ENCODE data around the gene KPTN.

The KPTN gene

DNA sequence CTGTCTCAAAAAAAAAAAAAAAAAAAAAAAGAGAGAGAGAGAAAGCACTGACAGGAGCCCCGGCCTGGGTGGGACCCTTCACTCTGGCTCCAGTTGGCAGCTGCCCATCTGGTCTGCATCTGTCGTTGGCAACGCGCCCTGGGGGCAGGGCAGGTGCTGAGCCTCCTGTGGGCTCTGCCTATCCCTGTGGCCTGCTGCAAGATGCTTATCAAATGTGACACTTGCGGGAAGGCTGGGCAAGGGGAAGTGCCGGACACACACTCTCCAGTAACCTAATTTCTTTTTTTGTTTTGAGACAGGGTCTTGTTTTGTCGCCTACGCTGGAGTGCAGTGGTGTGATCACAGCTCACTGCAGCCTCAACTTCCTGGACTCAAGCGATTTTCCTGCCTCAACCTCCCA lies 10.7 kb upstream of the KPTN start:
- TF ChIP-seq, protein P1, sequence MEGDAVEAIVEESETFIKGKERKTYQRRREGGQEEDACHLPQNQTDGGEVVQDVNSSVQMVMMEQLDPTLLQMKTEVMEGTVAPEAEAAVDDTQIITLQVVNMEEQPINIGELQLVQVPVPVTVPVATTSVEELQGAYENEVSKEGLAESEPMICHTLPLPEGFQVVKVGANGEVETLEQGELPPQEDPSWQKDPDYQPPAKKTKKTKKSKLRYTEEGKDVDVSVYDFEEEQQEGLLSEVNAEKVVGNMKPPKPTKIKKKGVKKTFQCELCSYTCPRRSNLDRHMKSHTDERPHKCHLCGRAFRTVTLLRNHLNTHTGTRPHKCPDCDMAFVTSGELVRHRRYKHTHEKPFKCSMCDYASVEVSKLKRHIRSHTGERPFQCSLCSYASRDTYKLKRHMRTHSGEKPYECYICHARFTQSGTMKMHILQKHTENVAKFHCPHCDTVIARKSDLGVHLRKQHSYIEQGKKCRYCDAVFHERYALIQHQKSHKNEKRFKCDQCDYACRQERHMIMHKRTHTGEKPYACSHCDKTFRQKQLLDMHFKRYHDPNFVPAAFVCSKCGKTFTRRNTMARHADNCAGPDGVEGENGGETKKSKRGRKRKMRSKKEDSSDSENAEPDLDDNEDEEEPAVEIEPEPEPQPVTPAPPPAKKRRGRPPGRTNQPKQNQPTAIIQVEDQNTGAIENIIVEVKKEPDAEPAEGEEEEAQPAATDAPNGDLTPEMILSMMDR (IDR thresholded peaks at IDR 0.05; ENCODE audit: low read depth, low read length) = no peak

GRCh38 chr19:47494211-47494547 lies 10.2 kb upstream of the KPTN start:
- no peak for DNase-seq (ENCODE audit: extremely low read depth, low read depth)
- TF ChIP-seq, protein P1 (IDR thresholded peaks at IDR 0.05; ENCODE audit: low read depth, low read length) = no peak

More for the DNA sequence above, 10.7 kb upstream of the KPTN start:
- DNase-seq (ENCODE audit: extremely low read depth, low read depth) = no peak

GRCh38 chr19:47493378-47494210 lies 9.6 kb upstream of the KPTN start:
- TF ChIP-seq, protein P1 (IDR thresholded peaks at IDR 0.05; ENCODE audit: low read depth, low read length) = no peak
- no peak for DNase-seq (ENCODE audit: extremely low read depth, low read depth)

- no peak for DNase-seq (ENCODE audit: extremely low read depth, low read depth)
Observed at GRCh38 chr19:47492571-47493377, 8.8 kb upstream of the KPTN start.

GRCh38 chr19:47492137-47492533 lies 8.1 kb upstream of the KPTN start:
- DNase-seq (ENCODE audit: extremely low read depth, low read depth) = no peak
- TF ChIP-seq, protein P1 (IDR thresholded peaks at IDR 0.05; ENCODE audit: low read depth, low read length) = no peak

More at GRCh38 chr19:47492571-47493377, 8.8 kb upstream of the KPTN start:
- TF ChIP-seq, protein P1 (IDR thresholded peaks at IDR 0.05; ENCODE audit: low read depth, low read length) = no peak

GRCh38 chr19:47491358-47492136 lies 7.5 kb upstream of the KPTN start:
- TF ChIP-seq, protein P1 (IDR thresholded peaks at IDR 0.05; ENCODE audit: low read depth, low read length) = no peak
- DNase-seq (ENCODE audit: extremely low read depth, low read depth) = no peak

Measured in AG09319 (cell line).